Measurements from ENCODE around the gene COL1A2.

COL1A2 gene

DNA sequence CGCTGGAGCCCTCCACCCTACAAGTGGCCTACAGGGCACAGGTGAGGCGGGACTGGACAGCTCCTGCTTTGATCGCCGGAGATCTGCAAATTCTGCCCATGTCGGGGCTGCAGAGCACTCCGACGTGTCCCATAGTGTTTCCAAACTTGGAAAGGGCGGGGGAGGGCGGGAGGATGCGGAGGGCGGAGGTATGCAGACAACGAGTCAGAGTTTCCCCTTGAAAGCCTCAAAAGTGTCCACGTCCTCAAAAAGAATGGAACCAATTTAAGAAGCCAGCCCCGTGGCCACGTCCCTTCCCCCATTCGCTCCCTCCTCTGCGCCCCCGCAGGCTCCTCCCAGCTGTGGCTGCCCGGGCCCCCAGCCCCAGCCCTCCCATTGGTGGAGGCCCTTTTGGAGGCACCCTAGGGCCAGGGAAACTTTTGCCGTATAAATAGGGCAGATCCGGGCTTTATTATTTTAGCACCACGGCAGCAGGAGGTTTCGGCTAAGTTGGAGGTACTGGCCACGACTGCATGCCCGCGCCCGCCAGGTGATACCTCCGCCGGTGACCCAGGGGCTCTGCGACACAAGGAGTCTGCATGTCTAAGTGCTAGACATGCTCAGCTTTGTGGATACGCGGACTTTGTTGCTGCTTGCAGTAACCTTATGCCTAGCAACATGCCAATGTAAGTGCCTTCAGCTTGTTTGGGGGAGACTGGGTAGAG, at the start of gene COL1A2:
TSS of gene COL1A2 (plus strand) at position 459 of the 704 bp plus-strand sequence. CDS start at position 596, 137 bp downstream.
- DNase-seq (ENCODE audit: low read depth in 1 of 2, low spot score in 1 of 2): no peak

DNA sequence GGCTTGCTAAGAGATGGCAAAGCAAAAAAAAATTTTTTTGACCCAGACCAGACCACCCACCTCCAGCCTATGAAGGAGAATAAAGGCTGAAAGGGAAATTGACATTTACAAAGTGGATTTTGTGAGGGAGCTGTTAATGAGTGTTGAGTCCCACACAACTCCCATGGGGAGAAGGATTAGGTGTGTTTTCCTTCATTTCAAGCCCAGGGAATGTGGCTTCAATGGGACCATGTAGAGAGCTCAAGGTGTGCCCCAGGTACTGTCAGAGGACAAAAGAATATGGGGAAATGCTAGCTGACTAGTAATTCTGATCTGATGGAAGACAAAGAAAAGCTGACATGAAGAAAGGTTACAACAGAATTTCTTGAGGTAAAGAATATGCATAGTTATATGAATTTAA, 48.8 kb upstream of the COL1A2 start:
- no peak for DNase-seq (ENCODE audit: low read depth in 1 of 2, low spot score in 1 of 2)

DNA sequence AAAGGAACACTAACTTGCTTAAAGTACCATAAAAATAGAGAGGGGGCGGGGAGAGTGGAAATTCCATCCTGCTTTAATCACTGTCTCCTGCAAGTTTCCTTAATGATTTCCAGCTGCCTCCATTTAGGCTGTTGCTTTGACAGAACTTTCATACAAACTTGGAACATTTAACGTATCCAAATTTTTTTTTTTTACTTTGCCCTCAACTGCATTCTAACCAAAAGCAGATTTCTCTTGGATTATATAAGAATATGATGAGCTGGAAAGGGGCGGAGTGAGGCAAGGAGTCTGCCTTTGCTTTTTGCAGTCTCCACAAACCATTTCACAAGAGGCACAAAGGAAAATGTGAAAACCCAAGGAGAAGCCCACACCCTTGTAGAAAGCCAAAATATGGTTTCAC, 46.6 kb upstream of the COL1A2 start:
- no peak for DNase-seq (ENCODE audit: low read depth in 1 of 2, low spot score in 1 of 2)

DNA sequence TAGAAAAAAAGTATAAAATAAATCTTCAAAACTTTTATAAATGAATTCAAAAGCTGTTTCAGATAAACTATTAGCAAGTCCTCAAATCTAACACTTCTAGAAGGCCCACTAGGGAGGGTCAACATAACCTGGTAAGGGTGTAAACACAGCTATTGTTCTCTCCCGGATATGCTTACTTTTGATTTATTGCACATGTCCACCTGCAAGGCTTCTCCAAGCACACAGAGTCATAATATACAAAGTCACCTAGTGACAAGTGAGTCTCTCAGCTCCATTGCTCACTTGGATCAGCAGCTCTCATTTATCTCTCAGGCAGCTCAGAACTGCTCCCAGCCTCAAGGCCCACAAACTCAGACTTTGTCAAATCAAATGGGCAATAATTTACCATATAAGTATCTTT, 44.0 kb upstream of the COL1A2 start:
- no peak for DNase-seq (ENCODE audit: low read depth in 1 of 2, low spot score in 1 of 2)

DNA sequence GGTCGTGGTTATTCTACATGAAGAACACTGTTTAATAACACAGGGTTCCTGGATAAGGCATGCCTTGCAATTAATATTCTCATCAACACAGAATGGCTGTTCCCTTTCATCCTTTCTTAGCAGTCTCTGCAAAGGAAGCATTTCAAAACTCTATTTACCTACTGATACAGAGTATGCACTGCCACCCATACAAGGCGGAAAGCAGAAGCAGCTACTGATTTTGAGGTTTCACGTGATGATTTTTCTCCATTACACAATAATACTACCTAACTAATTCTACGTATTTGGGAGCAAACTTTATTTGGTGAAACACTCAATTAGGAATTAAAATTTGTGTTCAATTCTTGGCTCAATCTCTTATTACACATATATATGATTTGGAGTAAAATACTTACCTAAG, 43.0 kb upstream of the COL1A2 start:
- DNase-seq (ENCODE audit: low read depth in 1 of 2, low spot score in 1 of 2): no peak

DNA sequence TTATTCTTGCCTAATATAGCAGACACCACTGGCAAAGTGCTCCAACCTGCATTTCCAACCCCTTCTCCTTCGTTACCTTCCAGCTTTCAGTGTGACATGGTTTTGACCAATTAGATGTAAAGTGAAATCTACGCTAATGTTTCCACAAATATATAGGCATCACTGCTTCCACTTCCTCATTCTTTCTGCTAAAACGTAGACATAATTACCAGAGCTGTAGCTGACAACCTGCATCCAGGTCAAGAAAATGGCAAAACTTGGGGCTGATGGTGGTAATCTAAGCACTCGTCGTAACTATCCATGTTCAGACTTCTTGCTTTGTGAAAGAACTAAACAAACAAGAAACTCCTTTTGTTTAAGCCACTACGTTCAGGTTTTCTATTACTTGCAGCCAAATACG, 41.8 kb upstream of the COL1A2 start:
- DNase-seq (ENCODE audit: low read depth in 1 of 2, low spot score in 1 of 2): no peak

DNA sequence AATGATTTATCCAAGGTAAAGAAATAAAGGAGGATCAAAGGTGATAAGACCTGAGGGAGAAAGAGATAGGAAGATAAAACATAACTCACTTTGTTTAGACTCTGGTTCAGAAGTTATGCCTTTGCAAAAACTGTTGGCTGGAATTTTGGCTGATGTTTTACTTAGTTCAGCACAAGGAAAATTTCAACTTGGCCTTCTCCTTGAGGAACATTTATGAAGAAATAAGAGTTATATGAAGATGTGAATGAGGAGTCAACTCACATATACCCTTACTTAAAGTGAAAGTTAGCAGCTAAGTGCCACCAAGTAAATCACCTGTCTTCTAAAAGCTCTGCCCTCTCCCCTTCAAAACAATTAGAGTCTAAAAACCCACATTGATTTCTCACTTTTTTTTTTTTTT, 39.7 kb upstream of the COL1A2 start:
- no peak for DNase-seq (ENCODE audit: low read depth in 1 of 2, low spot score in 1 of 2)

DNA sequence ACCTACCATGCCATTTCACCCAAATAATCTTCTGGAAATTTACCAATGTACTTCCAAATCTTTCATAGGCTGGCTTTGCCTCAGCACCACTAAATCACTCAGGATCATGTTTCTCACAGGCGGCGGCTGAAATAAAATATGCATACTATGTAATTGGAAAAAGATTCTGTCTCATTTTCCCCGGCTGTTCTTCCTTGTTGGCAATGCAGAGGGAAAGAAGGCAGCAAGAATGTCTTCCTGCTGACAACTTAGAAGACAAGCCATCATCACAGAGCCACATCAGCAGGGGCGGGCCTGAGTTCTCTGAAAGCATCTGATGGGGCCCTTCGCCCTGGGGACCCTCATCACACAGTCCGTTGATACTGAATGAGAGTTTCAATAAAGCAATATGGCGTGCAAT, 39.2 kb upstream of the COL1A2 start:
- no peak for DNase-seq (ENCODE audit: low read depth in 1 of 2, low spot score in 1 of 2)

DNA sequence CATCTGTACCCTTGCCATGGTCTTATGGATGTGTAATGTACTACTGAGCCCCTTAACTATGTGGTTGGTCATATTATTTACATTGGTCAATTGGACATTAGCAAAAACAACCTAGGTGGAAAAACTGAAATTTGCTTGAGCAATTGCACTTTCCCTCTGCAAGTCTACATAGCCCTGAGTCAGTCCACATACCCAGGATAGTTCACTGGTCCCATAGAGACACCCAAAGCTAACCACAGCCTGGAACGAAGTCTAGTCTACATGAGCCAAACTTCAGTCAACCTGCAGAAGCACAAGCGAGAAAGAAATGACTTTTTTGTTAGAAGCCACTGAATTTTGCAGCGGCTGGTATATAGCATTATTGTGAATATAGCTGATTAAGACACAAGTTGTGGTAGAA, 37.6 kb upstream of the COL1A2 start:
- DNase-seq (ENCODE audit: low read depth in 1 of 2, low spot score in 1 of 2): no peak

DNA sequence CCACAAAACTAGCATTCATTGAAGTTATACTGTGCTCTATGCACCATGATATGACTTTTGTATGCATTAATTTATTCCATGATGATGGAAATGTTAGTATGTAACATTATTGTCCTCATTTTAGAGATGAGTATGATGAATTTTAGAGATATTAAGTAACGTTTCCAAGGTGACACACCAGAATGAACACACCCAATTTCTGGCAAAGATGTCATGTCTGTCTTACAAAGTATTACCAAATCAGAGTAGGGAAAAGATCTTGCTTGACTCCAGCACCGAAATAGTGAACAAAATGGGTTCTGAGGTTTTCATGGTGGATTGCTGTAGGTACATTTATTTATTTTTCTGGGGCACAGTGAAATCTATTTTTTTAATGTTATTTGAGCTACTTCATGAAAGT, 33.8 kb upstream of the COL1A2 start:
- DNase-seq (ENCODE audit: low read depth in 1 of 2, low spot score in 1 of 2): no peak

DNA sequence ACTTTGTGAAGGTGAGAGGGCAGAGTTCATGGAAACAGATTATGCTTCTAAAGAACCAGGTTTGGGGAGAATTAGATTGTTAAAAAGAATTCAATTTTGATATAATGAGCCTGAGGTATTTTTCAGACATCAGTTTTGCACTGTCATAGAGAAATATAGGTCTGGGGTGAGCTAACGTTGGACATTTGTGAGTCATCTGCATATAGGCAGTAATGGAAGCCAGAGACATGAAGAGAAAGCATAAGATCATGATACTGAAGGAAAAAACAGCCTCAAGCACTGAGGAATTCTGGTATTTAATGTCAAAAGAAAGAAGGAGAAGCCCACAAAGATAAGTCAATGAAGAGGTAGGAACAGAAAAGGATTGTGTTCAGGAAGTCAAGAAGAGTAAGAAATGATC, 32.4 kb upstream of the COL1A2 start:
- no peak for DNase-seq (ENCODE audit: low read depth in 1 of 2, low spot score in 1 of 2)

DNA sequence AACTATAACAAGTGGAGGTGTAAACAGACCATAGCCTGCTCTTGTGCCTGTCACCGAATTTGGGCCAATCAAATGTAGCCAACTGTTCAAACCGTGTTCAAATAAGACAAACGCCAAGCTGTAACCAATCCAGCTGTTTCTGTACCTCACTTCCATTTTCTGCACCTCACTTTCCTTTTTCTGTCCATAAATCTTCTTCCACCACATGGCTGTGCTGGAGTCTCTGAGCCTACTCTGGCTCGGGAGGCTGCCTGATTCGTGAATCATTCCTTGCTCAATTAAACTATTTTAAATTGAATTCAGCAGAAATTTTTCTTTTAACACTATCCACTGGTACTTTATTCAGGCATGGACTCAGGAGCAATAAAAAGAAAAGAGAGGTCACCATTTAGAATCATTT, 29.9 kb upstream of the COL1A2 start:
- DNase-seq (ENCODE audit: low read depth in 1 of 2, low spot score in 1 of 2): no peak

DNA sequence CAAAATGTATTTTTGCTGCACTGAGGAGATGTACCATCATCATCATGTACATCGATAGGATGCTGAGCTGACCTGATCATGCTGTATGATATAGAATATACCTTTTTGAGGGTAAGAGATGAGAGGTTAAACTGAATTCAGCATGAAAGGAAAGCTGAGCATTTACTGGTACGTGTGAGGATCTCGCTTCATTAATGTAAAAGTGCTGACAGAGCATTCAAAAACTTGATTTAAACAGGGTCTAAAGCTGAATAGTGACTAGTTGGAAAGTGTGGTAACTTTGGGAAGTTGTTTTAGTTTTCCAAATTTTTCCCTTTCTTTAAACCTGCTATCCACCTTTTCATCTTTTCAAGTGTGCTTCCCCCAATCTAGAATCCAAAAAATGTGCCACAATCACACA, 28.5 kb upstream of the COL1A2 start:
- DNase-seq (ENCODE audit: low read depth in 1 of 2, low spot score in 1 of 2): no peak

DNA sequence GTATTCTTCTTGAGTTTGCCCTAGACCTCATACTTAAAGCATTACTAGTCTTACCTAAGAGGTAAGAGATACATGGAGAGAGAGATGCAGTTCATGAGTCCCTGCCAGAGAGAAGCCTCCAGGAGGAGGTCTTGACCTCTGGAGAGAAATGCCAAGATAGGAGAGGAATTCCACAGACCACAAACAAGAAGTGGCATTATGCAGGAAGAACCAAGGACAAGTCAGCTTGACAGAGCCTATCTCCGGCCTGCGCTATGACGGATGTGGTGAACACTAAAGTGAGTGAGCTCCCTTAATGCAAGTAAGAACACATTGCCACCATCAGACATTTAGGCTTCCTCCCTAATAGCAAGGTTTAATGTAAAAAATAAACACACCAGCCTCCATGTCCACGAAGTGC, 27.9 kb upstream of the COL1A2 start:
- no peak for DNase-seq (ENCODE audit: low read depth in 1 of 2, low spot score in 1 of 2)

DNA sequence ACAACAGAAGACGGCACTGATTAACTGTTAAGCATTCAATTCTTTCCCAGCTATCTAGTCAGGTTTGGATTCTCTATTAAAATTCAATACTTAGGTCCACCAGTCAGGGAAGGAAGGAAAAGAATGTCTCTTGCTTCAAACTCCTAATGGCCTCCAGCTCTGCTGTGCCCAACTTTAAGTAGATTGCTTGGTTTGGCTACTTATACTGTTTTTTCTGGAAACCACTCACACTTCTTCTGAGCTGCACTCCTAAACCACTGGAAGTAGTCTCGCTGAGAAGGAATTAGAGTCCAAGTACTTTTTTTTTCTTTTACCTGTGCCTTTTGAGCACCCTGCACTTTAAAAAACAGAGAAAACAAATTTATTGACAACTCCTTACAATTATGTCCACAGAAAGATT, 26.7 kb upstream of the COL1A2 start:
- DNase-seq (ENCODE audit: low read depth in 1 of 2, low spot score in 1 of 2): no peak

DNA sequence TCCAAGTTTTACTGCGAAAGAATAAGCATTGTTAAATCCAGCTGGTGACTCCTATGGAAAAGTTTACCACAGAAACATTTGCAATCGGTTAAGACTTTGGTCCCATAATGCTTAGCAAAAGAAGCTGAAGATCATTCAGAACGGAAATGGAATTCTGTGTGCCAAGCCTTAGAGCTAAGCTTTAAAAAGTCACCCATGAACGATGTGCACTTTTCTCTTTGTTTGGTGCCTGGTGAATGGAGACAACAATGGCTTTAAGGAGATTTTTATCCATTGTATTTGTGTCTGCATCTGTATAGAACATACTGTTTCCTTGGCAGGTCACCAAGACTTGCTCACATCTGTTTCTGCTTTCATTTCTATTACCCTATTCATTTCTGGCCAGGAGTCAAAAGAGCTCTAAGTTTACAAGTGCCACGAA, 26.3 kb upstream of the COL1A2 start:
- DNase-seq (ENCODE audit: low read depth in 1 of 2, low spot score in 1 of 2): no peak

DNA sequence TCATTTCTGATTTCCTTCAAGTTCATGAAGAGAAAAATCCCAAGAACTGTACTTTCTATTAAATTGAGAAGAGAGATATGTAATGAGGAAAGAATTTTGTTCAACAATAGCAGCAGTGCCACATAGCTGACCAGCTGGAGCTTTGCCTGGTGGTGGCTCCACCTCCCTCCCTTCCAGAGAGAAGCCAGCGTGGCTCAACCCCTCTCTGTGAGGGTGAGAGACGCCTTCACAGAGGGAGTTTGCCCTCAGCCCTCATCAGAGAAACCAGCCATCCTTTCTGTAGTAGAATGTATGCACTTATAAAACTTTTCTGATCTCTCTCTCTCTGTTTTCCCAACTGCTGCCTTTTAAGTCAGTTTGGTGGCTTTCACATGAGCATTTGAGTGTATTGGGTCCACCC, 20.5 kb upstream of the COL1A2 start:
- no peak for DNase-seq (ENCODE audit: low read depth in 1 of 2, low spot score in 1 of 2)

DNA sequence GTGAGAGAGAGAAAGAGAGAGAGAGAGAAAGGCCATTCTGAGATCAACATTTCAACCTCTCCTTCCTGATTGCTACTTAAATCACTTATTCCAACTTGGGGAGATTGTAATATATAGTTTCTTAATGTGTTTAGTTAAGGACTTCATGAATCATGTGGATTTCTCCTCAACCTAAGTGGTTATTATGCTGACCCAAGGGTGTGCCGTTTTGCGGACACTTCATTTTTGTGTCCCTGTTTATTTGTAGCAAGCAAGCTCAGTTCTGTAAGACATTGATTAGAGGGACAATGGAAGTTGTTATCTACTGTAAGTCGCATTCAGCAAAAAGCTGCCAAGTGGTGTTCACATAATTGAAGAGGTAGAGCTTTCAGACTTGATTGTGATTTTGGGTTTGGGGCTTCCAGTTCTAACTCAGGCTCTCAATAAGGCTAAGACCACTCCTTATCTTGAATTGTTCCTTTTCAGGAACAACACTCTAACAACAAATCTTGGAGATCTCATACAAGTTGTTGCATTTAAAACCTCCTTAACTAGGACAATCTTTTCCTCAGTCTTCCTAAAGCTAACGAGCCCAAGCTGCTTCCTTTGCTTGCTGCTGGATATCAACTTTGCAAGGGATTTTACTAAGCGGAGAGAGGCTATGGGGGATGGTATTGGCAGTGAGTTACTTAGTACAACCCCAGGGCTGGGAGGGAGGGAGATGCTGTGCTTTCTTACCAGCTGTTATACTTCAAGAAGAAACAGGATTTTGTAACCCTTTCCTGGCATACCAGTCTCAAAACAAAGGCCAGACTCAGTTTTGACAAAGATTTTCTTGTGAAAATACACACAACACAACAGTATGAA, 19.8 kb upstream of the COL1A2 start:
- no peak for DNase-seq (ENCODE audit: low read depth in 1 of 2, low spot score in 1 of 2)

DNA sequence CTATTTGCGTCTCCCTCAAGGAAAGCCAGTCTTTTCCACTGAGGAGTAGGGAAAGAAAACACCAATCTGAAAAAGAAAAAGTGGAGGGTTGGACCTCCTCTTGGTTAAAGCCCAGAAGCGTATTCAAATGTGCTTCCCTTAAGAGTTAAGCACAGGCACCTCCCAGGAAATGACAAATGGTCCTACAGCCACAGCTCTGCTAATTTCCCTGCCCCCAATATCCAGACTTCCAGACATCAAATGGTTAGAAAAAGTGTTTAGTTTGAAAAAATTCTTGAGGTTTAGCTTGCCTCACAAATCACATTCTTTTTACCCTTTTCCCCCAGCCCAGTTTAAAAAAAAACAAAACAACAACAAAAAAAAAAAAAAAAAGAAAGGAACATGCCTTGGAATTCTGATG, 19.0 kb upstream of the COL1A2 start:
- no peak for DNase-seq (ENCODE audit: low read depth in 1 of 2, low spot score in 1 of 2)

DNA sequence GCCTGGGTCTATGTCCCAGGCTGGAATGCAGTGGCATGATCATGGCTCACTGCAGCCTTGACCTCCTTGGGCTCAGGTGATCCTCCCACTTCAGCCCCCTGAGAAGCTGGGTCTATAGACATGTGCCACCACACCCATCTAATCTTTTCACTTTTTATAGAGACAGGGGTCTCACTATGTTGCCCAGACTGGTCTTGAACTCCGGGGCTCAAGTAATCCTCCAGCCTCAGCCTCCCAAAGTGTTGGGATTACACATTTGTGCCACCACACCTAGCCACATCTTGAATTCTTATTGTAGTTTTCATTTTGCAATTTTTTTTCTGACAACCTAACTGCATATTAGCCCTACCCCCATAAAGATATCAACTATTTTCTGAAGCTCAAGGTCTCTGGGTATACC, 18.4 kb upstream of the COL1A2 start:
- DNase-seq (ENCODE audit: low read depth in 1 of 2, low spot score in 1 of 2): no peak

DNA sequence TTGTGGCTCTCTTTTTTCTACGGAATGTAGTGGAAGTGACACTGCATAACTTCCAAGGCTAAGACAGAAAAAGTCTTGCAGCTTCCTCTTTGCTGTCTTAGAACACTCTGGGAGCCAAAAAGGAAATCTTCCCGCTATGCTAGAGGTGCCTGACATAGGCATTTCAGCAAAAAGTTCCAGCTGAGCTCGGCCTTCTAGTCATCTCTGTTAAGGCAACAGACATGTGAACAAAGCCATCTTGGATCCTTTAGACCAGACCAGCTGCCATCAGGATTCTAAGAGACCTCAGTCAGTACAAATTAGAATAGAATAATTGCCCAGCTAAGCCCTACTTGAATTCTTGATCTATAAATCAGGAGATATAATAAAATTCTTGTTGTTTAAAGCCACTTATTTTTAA, 16.3 kb upstream of the COL1A2 start:
- no peak for DNase-seq (ENCODE audit: low read depth in 1 of 2, low spot score in 1 of 2)

DNA sequence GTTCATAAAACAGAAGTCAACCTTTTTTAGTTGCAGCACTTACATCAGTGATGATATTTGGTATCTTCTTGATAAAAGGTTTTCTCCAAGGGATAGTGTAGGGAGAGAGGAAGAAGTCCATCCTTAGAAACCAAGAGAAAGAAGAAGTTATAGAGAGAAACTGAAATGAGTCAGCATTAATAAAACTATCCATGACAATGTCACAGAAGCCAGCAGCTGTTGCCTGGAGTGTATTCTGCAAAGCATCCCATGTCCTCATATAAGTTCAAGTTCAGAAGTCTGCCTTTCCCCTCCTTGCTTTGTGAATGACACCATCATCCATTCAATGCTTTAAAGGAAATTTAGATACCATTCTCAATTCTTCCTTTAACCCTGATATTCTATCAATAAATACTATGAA, 14.4 kb upstream of the COL1A2 start:
- DNase-seq (ENCODE audit: low read depth in 1 of 2, low spot score in 1 of 2): no peak

DNA sequence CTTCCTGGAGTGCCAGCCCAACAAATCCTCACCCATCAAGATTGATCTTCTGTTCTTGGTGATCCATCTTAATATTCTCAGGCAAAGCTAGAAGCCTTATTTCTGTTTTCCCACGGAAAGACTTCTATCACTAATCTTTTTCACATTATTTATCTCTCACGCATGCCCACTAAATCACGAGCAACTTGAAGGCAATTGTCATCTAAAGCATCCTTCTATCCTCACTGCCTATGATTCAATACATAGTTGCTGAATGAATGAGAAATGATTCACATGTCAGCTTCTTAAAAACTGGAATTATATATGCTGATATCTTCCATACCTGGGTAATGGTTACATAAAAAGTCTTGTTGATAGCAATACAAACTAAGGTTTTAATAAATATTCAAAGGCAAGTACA, 12.6 kb upstream of the COL1A2 start:
- no peak for DNase-seq (ENCODE audit: low read depth in 1 of 2, low spot score in 1 of 2)
